Limb (tissue), 2 donors: ENCODE results near the gene NBEAL2.
A peak's percentile ranks its signal among the peaks of the same experiment; 100 is the strongest.

ENCODE experiments used
- DNase-seq, 2 donors: peaks; one replicate each; pipeline ENCODE4 v3.0.0-alpha.2; 2016; ENCODE audit errors: extremely low spot score in 2 of 2

The NBEAL2 gene

DNA sequence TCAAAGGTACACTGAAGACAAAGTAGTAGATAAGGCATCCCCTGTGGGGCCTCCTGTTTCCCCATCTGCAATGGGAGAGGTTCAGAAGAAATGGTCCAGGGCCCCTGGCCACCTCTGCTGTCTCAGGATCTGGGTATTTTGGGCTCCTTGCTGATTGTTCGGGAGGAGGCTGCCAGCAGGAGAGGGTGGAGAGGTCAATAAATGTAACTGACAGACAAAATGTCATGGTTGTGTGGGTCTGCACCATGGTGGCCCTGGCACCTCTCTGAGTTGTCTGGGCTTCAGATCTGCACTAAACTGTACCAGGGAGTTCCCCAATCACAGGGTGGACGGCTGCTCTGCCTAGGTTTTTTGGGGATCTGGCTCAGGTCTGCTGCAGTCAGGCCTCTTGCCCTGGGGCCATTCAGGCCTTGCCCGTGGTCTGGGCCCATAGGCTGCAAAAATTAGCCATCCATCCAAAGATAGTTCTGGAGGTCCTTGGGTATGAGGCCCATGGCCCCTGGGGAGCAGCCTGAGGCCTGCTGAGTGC lies 7.4 kb downstream of the NBEAL2 start:
- DNase-seq = no peak

DNA sequence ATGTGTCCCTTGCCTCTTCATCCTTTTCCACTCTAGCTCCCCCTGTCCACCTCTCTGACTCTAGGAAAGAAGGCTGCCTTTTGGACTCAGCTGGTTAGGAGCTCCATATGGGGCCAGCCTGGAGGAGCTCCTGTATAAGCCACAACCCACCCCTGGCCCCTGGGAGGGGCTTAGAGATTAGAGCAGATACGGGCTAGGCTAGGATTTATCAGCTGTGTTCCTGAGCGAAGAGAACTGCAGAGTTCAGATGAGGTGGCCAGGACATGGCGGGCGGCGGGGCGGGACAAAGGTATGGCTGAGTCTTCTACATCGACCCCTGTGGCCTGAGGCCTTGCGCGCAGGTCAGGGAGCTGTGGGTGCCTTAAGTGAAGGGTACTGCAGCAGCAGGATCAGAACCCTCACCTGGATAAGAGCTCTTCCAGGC lies 7.9 kb downstream of the NBEAL2 start:
- no peak for DNase-seq

DNA sequence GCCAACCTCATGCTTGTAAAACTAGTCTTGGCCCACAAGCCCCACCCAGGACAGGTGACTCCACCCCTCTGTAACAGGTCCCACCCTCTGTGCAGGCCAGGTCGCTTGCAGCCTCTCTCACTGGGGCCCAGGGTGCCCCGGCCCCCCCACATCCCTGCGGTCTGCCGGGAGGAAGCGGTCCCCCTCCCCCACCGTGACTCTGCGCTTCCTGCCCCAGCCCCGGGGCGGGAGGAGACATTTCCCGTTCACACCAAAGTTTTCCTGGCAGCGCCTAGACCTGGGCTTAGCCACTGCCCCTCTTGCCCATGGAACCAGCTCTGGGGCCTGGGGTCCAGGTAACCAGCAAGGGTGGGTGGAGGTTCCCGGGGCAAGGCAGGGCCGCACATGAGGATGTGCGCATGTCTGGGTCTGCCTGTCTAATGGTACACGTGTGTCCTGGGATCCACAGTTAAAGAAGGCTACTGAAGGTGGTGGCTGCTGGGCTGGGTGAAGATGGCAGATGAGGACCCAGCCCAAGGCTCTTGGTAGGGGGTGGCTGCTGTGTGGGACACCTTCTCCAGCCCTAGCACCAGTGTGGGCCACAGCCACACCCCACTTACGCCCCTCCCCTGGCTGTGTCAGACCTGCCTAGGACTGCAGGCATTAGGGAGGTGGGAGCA lies 8.4 kb downstream of the NBEAL2 start:
- DNase-seq = no peak

GRCh38 chr3:46988616-46989015 lies 9.2 kb downstream of the NBEAL2 start:
- DNase-seq = no peak

DNA sequence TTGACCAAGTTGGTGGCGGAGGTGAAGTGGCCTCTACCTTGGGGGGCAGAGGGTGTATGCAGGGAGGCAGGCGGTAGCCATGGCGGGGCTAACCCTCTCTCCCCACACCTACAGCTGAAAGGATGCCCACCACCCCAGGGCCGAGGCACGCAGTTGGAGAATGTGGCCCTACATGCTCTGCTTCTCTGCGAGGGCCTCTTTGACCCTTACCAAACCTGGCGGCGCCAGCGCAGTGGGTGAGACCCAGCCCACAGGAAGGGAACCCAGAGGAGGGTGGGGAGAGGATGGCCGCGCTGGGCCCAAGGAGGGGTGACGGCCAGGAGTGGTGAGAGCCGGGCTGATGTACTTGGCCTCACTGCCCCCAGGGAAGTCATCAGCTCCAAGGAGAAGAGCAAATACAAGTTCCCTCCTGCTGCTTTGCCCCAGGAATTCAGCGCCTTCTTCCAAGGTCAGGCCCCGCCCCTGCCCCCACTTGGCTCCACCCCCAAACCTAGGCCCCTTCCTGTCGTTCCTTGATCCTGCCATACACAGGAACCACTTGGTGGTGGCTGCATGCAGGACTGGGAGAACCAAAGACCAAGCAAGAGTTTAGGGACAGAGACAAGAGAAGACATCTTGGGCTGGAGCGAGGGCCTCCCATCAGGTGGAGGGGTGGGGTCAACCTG lies 9.8 kb downstream of the NBEAL2 start:
- no peak for DNase-seq

DNA sequence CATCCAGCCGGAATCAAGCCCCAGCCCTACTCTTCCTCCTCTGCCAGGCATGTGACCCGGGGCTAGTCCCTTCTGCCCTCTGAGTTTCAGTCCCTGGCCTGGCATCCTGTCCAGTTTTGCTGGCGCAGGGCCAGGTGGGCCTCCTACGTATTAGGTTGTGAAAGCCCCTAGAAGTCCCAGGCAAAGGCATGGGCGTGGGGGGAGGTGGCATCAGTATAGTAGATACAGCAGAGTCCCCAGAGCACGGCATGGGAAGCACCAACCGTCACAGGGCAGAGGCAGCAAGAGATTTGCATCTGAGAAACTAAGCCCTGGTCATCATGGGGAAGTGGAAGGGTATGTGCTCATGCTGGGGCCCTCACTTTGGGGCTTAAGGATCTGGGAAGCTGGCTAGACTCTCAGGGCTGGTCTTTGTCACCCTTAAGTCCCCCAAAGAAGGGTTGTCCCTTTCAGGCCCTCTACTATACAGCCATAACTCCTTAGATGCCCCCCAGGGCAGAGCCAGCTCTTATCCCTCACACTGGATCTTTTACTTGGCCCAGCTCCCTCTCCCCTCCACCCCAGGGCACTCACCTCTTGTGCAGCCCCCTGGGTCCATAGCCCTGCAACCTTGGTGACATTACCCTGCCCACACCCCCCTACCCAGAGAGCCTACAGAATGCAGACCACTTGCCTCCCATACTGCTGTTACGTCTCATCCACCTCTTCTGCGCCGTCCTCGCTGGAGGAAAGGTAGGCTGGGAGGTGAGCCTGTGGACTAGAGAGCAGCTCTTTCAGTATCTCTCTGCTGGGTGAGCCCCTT lies 11.3 kb downstream of the NBEAL2 start:
- DNase-seq = no peak

- no peak for DNase-seq
Measured at GRCh38 chr3:46991406-46992165, 12.1 kb downstream of the NBEAL2 start.

DNA sequence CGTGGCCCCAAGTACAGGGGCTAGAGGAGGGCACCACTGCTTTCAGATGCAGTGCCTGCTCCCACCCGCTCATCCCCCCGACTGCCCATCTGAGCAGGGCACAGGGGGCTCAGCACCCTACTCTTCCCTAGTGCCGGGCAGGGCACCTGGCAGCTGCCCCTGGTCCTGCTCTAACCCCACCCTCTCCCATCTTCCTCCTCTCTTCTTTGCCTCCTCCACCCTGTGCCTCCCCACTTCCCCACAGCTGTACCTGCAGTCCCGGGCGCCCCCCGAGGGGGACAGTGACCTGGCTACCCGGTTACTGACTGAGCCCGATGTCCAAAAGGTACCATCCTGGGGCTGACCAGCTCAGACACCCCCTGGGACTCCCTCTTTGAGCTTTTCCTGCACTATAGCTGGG lies 12.8 kb downstream of the NBEAL2 start:
- DNase-seq = no peak

DNA sequence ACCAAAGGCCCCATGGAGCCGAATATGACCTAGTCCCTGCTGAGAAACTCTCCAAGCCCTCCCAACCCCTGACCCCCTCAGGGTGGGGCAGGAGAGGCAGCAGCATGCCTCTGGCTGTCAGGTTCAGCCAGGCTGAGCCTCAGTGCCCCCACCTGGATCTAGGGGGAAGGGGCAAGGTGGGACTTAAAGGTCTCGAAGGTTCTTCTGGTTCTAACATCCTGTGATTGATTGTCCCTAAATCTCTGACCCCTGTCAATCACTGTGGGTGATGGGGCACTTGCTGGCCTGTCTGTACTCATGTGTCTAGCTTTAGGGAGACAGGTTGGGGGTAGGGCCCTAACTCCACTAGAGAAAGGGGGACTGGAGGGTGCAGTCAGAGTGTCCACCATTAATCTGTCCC lies 13.8 kb downstream of the NBEAL2 start:
- no peak for DNase-seq

DNA sequence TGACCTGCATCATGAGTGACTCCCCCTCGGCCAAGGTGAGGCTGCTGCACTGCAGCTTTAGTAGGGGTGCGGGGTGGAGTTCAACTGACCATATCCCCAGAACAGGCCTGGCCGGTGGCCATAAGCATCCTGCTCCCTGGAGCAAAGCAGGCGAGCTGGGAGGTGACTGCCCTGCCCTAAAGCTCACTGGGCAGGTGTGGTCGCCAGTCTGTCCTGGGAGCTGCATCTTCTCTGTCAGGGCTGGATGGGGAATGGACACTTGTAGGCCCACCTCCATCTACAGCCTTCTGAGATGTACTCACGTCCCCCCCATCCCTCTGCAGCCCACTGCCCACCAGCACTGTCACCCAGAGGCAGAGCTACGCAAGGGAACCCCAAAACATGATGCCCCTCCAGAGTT lies 14.5 kb downstream of the NBEAL2 start:
- DNase-seq = no peak

DNA sequence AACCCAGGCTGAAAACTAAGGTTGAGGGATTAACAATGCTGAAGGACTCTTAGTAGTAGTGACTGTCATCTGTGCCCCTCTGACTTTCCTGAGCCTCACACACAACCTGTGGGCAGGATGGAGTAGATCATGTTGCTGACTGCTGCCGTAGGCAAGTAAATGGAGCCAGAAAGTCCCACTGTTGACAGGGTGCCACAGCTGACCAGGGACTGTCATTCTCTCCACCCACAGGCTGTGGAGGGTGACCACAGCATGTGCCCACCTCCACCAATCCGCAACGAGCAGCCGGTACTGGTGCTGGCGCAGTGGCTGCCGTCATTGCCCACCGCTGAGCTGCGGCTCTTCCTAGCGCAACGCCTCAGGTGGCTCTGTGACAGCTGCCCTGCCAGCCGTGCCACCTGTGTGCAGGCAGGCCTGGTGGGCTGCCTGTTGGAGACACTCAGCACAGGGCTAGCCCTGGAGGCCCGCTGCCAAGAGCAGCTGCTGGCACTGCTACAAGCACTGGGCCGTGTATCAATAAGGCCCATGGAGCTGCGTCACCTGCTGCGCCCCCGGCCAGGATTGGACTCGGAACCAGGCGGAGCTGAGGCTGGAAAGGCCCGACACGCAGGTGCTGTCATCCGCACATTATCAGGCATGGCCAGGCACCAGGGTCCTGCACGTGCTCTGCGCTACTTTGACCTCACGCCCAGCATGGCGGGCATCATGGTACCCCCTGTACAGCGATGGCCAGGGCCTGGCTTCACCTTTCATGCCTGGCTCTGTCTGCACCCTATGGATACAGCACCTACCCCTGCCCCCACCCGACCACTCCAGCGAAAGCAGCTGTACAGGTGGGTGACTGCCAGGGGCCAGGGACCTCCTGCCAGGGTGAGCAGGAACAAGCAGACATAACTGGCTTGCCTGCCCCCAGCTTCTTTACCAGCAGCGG lies 15.6 kb downstream of the NBEAL2 start:
- DNase-seq = no peak

DNA sequence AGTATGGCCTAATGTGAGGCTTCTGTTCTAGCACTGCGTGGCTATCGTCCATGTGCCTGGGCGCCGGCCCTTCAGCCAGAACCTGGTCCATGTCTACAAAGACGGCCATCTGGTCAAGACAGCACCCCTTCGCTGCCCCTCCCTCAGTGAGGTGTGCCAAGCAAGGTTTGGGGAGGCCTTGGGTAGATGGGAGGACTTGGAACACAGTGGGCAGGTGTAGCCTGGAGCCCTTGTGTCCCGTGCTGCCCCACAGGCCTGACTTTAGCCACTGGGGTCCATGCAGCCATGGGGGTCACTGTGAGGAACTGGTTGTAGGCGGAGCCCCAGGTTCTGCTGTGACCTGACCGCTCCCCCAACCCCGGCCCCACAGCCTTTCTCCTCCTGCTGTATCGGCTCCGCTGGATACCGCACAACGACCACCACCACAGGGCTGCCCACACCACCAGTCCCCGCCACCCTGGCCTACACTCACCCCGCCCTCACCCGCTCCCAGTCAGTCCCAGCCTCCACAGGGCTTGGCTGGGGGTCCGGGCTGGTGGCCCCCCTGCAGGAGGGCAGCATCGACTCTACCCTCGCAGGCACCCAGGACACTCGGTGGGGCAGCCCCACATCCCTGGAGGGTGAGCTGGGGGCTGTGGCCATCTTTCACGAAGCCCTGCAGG lies 16.6 kb downstream of the NBEAL2 start:
- DNase-seq = no peak

- peak in 1 of 2 donors; percentile 36 for DNase-seq
Measured at GRCh38 chr3:46996689-46997452, 17.4 kb downstream of the NBEAL2 start.

DNA sequence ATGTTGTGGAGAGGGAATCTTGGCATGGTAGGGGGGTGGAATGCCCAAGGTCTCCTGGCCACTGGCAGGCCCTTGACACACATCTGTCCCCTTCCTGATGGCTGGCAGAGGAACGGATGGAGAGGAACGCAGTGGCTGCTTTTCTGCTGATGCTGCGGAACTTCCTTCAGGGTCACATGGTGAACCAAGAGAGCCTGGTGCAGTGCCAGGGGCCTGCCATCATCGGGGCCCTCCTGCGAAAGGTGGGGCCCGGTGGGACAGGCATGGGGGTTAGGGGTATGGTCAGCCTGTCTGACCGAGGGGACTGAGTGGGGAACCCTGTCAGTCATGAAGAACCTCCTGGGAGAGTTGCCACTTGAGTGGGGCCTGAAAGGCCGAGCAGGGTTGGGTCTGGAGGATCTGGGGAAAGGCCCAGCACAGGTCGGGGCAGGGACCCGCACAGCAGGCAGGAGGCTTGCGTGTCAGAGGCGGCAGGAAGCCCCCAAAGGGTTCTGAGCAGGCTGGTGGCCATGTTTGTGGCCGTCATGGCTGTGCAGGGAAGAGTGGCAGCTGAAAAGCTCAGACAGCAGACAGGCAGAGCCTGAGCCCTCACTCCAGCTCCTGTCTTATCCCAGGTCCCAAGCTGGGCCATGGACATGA lies 18.1 kb downstream of the NBEAL2 start:
- no peak for DNase-seq

DNA sequence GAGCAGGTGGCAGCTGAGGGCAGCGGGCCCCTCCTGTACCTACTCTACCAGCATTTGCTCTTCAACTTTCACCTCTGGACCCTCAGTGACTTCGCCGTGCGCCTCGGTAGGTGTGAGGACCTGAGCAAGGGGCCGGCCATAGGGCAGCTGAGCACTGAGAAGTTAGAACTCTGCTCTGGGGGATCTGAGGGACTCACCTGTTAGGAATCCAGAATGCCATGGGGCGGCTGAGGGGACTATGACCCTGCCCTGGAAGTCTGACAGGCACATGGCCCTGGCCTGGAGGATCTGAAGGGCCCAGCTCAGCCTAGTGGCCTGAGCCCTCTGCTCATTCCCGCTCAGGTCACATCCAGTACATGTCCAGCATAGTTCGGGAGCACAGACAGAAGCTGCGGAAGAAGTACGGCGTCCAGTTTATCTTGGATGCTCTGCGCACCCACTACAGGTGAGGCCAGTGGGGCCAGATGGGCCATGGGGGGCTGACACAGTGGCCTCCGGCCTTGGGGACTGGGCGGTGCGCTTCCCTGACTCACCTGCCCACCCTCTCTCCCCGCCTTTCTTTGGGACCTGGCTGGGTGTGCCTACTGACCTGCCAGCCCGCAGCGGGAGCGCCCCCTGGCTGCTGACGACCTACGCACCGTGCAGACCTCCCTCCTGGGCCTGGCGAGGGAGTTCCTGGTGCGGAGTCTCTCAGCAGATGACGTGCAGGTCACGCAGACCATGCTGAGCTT lies 18.8 kb downstream of the NBEAL2 start:
- peak in 1 of 2 donors; percentile 73 for DNase-seq

GRCh38 chr3:46998852-46999515 lies 19.5 kb downstream of the NBEAL2 start:
- no peak for DNase-seq

DNA sequence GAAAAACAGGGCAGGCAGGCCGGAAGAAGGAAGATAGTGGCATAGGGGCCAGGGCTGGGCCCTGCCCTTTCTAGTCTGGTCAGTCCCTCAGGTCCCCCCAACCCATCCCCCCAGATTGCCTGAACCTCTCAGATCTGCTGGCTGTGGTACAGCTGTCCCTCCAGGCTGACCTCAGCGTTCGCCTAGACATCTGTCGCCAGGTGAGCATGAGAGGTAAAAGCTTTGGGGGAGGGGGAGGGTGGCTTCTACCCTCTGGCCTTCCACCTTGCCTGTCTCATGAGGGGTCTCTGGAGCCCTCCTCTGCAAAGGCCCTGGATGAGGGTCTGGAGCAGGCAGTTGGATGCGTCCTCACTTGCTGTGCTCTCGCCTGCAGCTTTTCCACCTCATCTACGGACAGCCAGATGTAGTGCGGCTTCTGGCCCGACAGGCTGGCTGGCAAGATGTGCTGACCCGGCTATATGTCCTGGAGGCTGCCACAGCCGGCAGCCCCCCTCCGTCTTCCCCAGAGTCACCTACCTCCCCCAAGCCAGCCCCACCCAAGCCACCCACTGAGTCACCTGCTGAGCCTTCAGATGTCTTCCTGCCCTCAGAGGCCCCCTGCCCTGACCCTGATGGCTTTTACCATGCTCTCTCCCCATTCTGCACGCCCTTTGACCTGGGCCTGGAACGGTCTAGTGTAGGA lies 20.2 kb downstream of the NBEAL2 start:
- no peak for DNase-seq
